HepG2 (cell line): ENCODE results near the gene RNASE4. TPM values are rescaled to one million over a fixed set of nuclear protein-coding genes. Genes with fewer than 3 reads are reported as not detected.

Experiments
- ATF6 ChIP-seq: sonication (generic); formaldehyde crosslinking; conservative IDR thresholded peaks from 2 replicates; pipeline ENCODE4 v1.4.0; 2020; ENCODE audit warnings: missing genetic modification reagents
- ELF4 ChIP-seq: sonication (generic); formaldehyde crosslinking; IDR thresholded peaks from 2 replicates; pipeline ENCODE4 v1.5.0; 2020; ENCODE audit warnings: missing genetic modification reagents, mild to moderate bottlenecking, moderate library complexity, borderline replicate concordance
- ELK4 ChIP-seq: sonication (generic); formaldehyde crosslinking; IDR thresholded peaks from 2 replicates; pipeline ENCODE4 v1.9.0; 2021; ENCODE audit warnings: missing genetic modification reagents, borderline replicate concordance
- ERF ChIP-seq: IDR thresholded peaks from 2 replicates; pipeline ENCODE4 v1.6.1; 2018; ENCODE audit warnings: missing biosample characterization, missing genetic modification reagents
- FOXA1 ChIP-seq, 2 experiments: fragments of 450-650 bp in 1 of 2; sonication (generic) in 1 of 2; formaldehyde crosslinking in 1 of 2; IDR thresholded peaks; 2 replicates each; pipeline versions ENCODE4 v1.4.0 to v1.6.1; 2016 to 2020; ENCODE audit warnings: missing genetic modification reagents in 1 of 2
- HHEX ChIP-seq: IDR thresholded peaks from 2 replicates; pipeline ENCODE4 v1.6.1; 2016; ENCODE audit warnings: control low read depth
- HMG20B ChIP-seq: conservative IDR thresholded peaks from 2 replicates; pipeline ENCODE4 v1.6.1; 2016; ENCODE audit warnings: missing genetic modification reagents, missing compliant biosample characterization
- KAT8 ChIP-seq: IDR thresholded peaks from 2 replicates; pipeline ENCODE4 v1.6.1; 2016; ENCODE audit warnings: missing genetic modification reagents, missing compliant biosample characterization
- MYNN ChIP-seq: sonication (generic); formaldehyde crosslinking; IDR thresholded peaks from 2 replicates; pipeline ENCODE4 v1.4.0; 2020; ENCODE audit warnings: mild to moderate bottlenecking, low read depth, missing genetic modification reagents
- NR2C2 ChIP-seq: sonication (generic); formaldehyde crosslinking; IDR thresholded peaks from 2 replicates; pipeline ENCODE4 v1.4.0; 2020; ENCODE audit warnings: missing genetic modification reagents, mild to moderate bottlenecking, moderate library complexity, borderline replicate concordance
- PITX1 ChIP-seq: sonication (generic); formaldehyde crosslinking; IDR thresholded peaks from 2 replicates; pipeline ENCODE4 v1.5.1; 2020; ENCODE audit warnings: mild to moderate bottlenecking, missing genetic modification reagents
- SAFB2 ChIP-seq: sonication (generic); formaldehyde crosslinking; IDR thresholded peaks from 2 replicates; pipeline ENCODE4 v1.5.1; 2020; ENCODE audit warnings: missing genetic modification reagents, low read depth, mild to moderate bottlenecking, borderline replicate concordance
- SOX13 ChIP-seq, 3 experiments: fragments of 450-650 bp in 1 of 3; sonication (generic) in 1 of 3; formaldehyde crosslinking in 1 of 3; IDR thresholded peaks in 2 of 3; conservative IDR thresholded peaks in 1 of 3; 2 replicates each; pipeline versions ENCODE4 v1.5.0 to v1.6.1; 2016 to 2020; ENCODE audit warnings: antibody characterized with exemption in 1 of 3, mild to moderate bottlenecking in 1 of 3, missing compliant biosample characterization in 1 of 3, missing genetic modification reagents in 1 of 3, moderate library complexity in 1 of 3
- SOX6 ChIP-seq, 2 experiments: fragments of 450-650 bp in 1 of 2; sonication (generic) in 1 of 2; formaldehyde crosslinking in 1 of 2; IDR thresholded peaks; 2 replicates each; pipeline versions ENCODE4 v1.4.0 to v1.6.1; 2017 to 2020; ENCODE audit warnings: antibody characterized with exemption in 1 of 2, mild to moderate bottlenecking in 1 of 2, missing genetic modification reagents in 1 of 2
- ZBTB39 ChIP-seq: sonication (generic); formaldehyde crosslinking; IDR thresholded peaks from 2 replicates; pipeline ENCODE4 v1.5.0; 2020; ENCODE audit warnings: missing genetic modification reagents
- ZNF17 ChIP-seq: sonication (generic); formaldehyde crosslinking; IDR thresholded peaks from 2 replicates; pipeline ENCODE4 v1.5.0; 2020; ENCODE audit warnings: mild to moderate bottlenecking, missing genetic modification reagents
- ZNF275 ChIP-seq: sonication (generic); formaldehyde crosslinking; IDR thresholded peaks from 2 replicates; pipeline ENCODE4 v1.8.0; 2022; ENCODE audit warnings: missing genetic modification reagents, mild to moderate bottlenecking, inconsistent platforms, borderline replicate concordance
- ZNF616 ChIP-seq: sonication (generic); formaldehyde crosslinking; IDR thresholded peaks from 2 replicates; pipeline ENCODE4 v1.5.0; 2020; ENCODE audit warnings: low read depth, mild to moderate bottlenecking, missing genetic modification reagents
- ZNF749 ChIP-seq: sonication (generic); formaldehyde crosslinking; IDR thresholded peaks from 2 replicates; pipeline ENCODE4 v1.8.0; 2022; ENCODE audit warnings: mild to moderate bottlenecking, missing genetic modification reagents, moderate library complexity, borderline replicate concordance
- ZNF775 ChIP-seq: sonication (generic); formaldehyde crosslinking; IDR thresholded peaks from 2 replicates; pipeline ENCODE4 v1.4.0; 2020; ENCODE audit warnings: missing genetic modification reagents, mild to moderate bottlenecking, moderate library complexity, borderline replicate concordance
- polyA plus RNA-seq, 8 experiments: library from polyadenylated mRNA; depleted of rRNA in 3 of 8; stranded (reverse) in 7 of 8; unstranded in 1 of 8; fragments of >200 nt; fragmentation: Illumina TruSeq in 4 of 8; extraction: Trizol in 4 of 8; gene quantifications; 2 replicates each; pipeline versions ENCODE4 v1.2.1 to v1.2.3, GENCODE V29; 2011 to 2016; ENCODE audit warnings: low read depth in 4 of 8, missing spikeins in 1 of 8, mixed read lengths in 1 of 8; ENCODE audit not compliant: insufficient read depth in 1 of 8
- total RNA-seq, 5 experiments: library from RNA; depleted of rRNA; stranded (reverse); fragments of >200 nt; fragmentation: Illumina TruSeq; extraction: Trizol; gene quantifications; 2 replicates each; pipeline ENCODE4 v1.2.3, GENCODE V29; 2016; ENCODE audit warnings: low read depth in 1 of 5

RNASE4 gene
- total and polyA plus RNA-seq, 2 of the 13 experiments (the other 11 are each of a cell fraction or from before 2014, with no cell fraction given): 109 to 983 TPM

- TF ChIP-seq KAT8 (CRISPR knock-in tag) (0 out of 2 replicates have a peak, but pooled peaks have one; percentile 34), SOX13 (IDR thresholded peaks at IDR 0.05) (peak; percentile 81), SOX13 (CRISPR knock-in tag; conservative IDR thresholded peaks at IDR 0.05 in 1 of 2, IDR thresholded peaks at IDR 0.05 in 1 of 2) (peak in 1 of 2 experiments; percentile 98; a peak in 2 of 4 replicates), ELK4 (CRISPR knock-in tag) (no peak), ZNF275 (CRISPR knock-in tag) (no peak), ZBTB39 (CRISPR knock-in tag) (no peak), ATF6 (CRISPR knock-in tag) (no peak), ZNF17 (CRISPR knock-in tag) (no peak), ZNF749 (CRISPR knock-in tag) (no peak), FOXA1 (IDR thresholded peaks at IDR 0.05) (0 out of 2 replicates have a peak, but pooled peaks have one; percentile 59), FOXA1 (CRISPR knock-in tag; IDR thresholded peaks at IDR 0.05) (peak; percentile 88), PITX1 (CRISPR knock-in tag) (peak; percentile 71; the same call in 1 of the 2 replicates), ERF (CRISPR knock-in tag) (peak; percentile 85; the same call in 1 of the 2 replicates), ZNF616 (CRISPR knock-in tag) (no peak), ZNF775 (no peak), HMG20B (CRISPR knock-in tag) (0 out of 2 replicates have a peak, but pooled peaks have one; percentile 49), SOX6 (IDR thresholded peaks at IDR 0.05) (no peak), SOX6 (CRISPR knock-in tag; IDR thresholded peaks at IDR 0.05) (peak; percentile 97), SAFB2 (CRISPR knock-in tag) (no peak), MYNN (CRISPR knock-in tag) (no peak), NR2C2 (0 out of 2 replicates have a peak, but pooled peaks have one; percentile 39), ELF4 (CRISPR knock-in tag) (no peak), HHEX (CRISPR knock-in tag) (0 out of 2 replicates have a peak, but pooled peaks have one; percentile 25)
Measured at GRCh38 chr14:20671597-20672283, 12.6 kb upstream of the RNASE4 start (continued).
